AG10803 (cell line): ENCODE results near the gene CASZ1.

Source experiments
- DNase-seq: peaks from one replicate; pipeline ENCODE4 v3.0.0; 2010; ENCODE audit warnings: low read depth
- H3K4me3 ChIP-seq: 2 replicates; pipeline ENCODE4 v1.5.1; 2011; ENCODE audit warnings: mild to moderate bottlenecking, low read length, control low read depth
- TF ChIP-seq, protein P1 (sequence below): conservative IDR thresholded peaks from 2 replicates; pipeline ENCODE4 v1.5.1; 2011; ENCODE audit warnings: mild to moderate bottlenecking, low read length, control low read depth, inconsistent platforms

CASZ1 gene

GRCh38 chr1:10589074-10589473, 207.4 kb downstream of the CASZ1 start:
- TF ChIP-seq, protein P1, sequence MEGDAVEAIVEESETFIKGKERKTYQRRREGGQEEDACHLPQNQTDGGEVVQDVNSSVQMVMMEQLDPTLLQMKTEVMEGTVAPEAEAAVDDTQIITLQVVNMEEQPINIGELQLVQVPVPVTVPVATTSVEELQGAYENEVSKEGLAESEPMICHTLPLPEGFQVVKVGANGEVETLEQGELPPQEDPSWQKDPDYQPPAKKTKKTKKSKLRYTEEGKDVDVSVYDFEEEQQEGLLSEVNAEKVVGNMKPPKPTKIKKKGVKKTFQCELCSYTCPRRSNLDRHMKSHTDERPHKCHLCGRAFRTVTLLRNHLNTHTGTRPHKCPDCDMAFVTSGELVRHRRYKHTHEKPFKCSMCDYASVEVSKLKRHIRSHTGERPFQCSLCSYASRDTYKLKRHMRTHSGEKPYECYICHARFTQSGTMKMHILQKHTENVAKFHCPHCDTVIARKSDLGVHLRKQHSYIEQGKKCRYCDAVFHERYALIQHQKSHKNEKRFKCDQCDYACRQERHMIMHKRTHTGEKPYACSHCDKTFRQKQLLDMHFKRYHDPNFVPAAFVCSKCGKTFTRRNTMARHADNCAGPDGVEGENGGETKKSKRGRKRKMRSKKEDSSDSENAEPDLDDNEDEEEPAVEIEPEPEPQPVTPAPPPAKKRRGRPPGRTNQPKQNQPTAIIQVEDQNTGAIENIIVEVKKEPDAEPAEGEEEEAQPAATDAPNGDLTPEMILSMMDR = no peak
- no peak for DNase-seq
- no peak overlapping the region for H3K4me3 ChIP-seq

- no peak for DNase-seq
- TF ChIP-seq, protein P1 = no peak
- H3K4me3 ChIP-seq = no peak overlapping the region
Measured at GRCh38 chr1:10588640-10589039, 207.8 kb downstream of the CASZ1 start.
